Measurements from ENCODE around the gene KLHL17. TPM values are rescaled to one million over a fixed set of nuclear protein-coding genes. Genes with fewer than 3 reads are reported as not detected.

The KLHL17 gene
- total and polyA plus RNA-seq, 10 of the 15 experiments (the other 5 are each of a cell fraction or from before 2014, with no cell fraction given), result 0.03 to 30.6 (median 5.3) TPM

DNA sequence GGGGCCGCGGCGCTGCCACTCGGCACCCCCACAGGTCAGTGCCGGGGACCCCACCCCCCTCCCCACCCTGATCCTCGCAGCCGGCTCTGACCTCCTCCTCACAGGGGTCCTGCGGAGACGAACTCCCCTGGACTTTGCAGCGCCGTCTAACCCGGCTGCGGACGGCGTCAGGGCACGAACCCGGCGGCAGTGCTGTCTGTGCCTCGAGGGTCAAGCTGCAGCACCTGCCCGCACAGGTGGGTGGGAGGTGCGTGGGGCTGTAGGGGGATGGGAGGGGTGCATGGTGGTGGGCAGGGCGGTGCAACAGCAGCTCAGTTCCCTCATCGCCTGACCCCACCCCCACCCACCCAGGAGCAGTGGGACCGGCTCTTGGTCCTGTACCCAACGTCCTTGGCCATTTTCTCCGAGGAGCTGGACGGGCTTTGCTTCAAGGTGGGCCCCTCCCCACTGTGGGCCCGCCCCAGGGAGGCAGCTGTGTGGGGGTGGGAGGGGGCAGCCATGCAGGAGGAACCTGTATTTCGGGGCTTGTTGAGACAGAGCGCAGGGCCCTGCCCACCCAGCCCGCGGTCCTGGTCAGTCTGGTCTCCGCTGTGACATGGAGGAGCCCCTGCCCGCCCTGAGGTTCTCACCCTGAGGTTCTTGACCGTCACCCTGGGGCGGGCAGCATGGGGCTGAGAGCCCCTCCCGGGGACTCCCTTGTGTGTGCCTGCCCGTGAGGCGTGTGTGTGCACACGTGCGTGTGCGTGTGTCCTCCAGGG, 10.8 kb downstream of the KLHL17 start (continued):
- TF ChIP-seq MLLT1 (IDR thresholded peaks at IDR 0.05) (no peak), YBX1 (IDR thresholded peaks at IDR 0.05) (no peak), POLR2AphosphoS5 (IDR thresholded peaks at IDR 0.05; ENCODE audit: low read length) (no peak), CTCF (IDR thresholded peaks at IDR 0.05 in 2 of 3, conservative IDR thresholded peaks at IDR 0.05 in 1 of 3; ENCODE audit: control insufficient read depth in 2 of 3, extremely low read depth in 1 of 3, insufficient read depth in 1 of 3, low read depth in 3 of 3, low read length in 3 of 3) (no peak), KLF5 (IDR thresholded peaks at IDR 0.05; ENCODE audit: partially characterized antibody) (no peak), NFYA (IDR thresholded peaks at IDR 0.05; ENCODE audit: borderline replicate concordance, low read depth, low read length) (no peak)

GRCh38 chr1:971751-972506, 11.5 kb downstream of the KLHL17 start:
- Histone ChIP-seq H3K79me2 (ENCODE audit: control insufficient read depth, insufficient read depth, low read length) (no peaks in the 10 kb centered on the region), H3K4me2 (ENCODE audit: control insufficient read depth, insufficient read depth) (no peak overlapping the region), H3K9ac (ENCODE audit: control insufficient read depth, insufficient read depth, low read length) (no peak overlapping the region), H3K36me3 (ENCODE audit: control insufficient read depth in 2 of 2, insufficient read depth in 2 of 2, low read length in 1 of 2) (no peaks in the 10 kb centered on the region), H3K4me3 (no peak overlapping the region), H3K4me1 (ENCODE audit: control insufficient read depth, insufficient read depth, low read length) (no peaks in the 10 kb centered on the region), H3K27ac (ENCODE audit: control insufficient read depth, insufficient read depth) (no peak overlapping the region), H3K27me3 (replicated peaks in 1 of 2; ENCODE audit: control insufficient read depth in 2 of 2, insufficient read depth in 2 of 2, low read length in 1 of 2) (no peaks in the 10 kb centered on the region), H4K20me1 (ENCODE audit: control insufficient read depth, insufficient read depth) (no peaks in the 10 kb centered on the region), H2AFZ (ENCODE audit: control insufficient read depth, low read depth, low read length) (no peak overlapping the region), H3K9me3 (replicated peaks; ENCODE audit: control insufficient read depth, insufficient read depth, low read length) (no peaks in the 10 kb centered on the region)
- in situ Hi-C loops (cut with MboI), result no loop called here
- intact Hi-C loops (cut with micrococcal nuclease; ENCODE audit: unreplicated experiment), result no loop called here
- ChIA-PET POLR2A (no interaction called here), RAD21 (ENCODE audit: unreplicated experiment) (no interaction called here), CTCF (interaction anchor here (1.3 kb wide), 1 partner anchor 92 kb away, joined by 3 read pairs; no protein-coding TSS in a partner anchor), SMC1A (ENCODE audit: uncharacterized antibody, unreplicated experiment) (no interaction called here)
- no peak for ATAC-seq
- BruUV-seq (replicated peaks), result no TSS peak
- TF ChIP-seq BHLHE40 (IDR thresholded peaks at IDR 0.05; ENCODE audit: borderline replicate concordance in 1 of 2, low read depth in 2 of 2, low read length in 1 of 2) (no peak), ZNF274 (IDR thresholded peaks at IDR 0.05; ENCODE audit: insufficient read depth, insufficient read length) (no peak), GABPA (IDR thresholded peaks at IDR 0.05; ENCODE audit: low read depth) (no peak), TBL1XR1 (IDR thresholded peaks at IDR 0.05; ENCODE audit: low read depth, low read length) (no peak)
- TF ChIP-seq, protein P1, sequence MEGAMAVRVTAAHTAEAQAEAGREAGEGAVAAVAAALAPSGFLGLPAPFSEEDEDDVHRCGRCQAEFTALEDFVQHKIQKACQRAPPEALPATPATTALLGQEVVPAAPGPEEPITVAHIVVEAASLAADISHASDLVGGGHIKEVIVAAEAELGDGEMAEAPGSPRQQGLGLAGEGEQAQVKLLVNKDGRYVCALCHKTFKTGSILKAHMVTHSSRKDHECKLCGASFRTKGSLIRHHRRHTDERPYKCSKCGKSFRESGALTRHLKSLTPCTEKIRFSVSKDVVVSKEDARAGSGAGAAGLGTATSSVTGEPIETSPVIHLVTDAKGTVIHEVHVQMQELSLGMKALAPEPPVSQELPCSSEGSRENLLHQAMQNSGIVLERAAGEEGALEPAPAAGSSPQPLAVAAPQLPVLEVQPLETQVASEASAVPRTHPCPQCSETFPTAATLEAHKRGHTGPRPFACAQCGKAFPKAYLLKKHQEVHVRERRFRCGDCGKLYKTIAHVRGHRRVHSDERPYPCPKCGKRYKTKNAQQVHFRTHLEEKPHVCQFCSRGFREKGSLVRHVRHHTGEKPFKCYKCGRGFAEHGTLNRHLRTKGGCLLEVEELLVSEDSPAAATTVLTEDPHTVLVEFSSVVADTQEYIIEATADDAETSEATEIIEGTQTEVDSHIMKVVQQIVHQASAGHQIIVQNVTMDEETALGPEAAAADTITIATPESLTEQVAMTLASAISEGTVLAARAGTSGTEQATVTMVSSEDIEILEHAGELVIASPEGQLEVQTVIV (IDR thresholded peaks at IDR 0.05; ENCODE audit: borderline replicate concordance, partially characterized antibody), result no peak
- WGBS (ENCODE audit: insufficient coverage, insufficient replicate concordance, low lambda C conversion rate, missing lambda C conversion rate), result 63% methylated on average over 29 of the region's 34 CpGs
- no peak for FAIRE-seq
- DNase-seq (ENCODE audit: low read depth, low spot score), result no peak
